MCF 10A (cell line): Measurements from ENCODE around the gene TMEM26. TPM values are rescaled to one million over a fixed set of nuclear protein-coding genes. Genes with fewer than 3 reads are reported as not detected.
A peak's percentile ranks its signal among the peaks of the same experiment; 100 is the strongest.

ENCODE experiments used
- BruUV-seq: library from RNA; stranded (reverse); fragments of 400-500 nt; replicated peaks from 2 replicates; lab custom pipeline; 2021; lab: Mats Ljungman, UMichigan
- CTCF ChIA-PET: fragments of 300-600 bp; sonication (Branson Sonifier 250); formaldehyde crosslinking; extraction: SDS; loops from one replicate; lab custom pipeline; 2021; ENCODE audit warnings: antibody characterized with exemption, inconsistent platforms; lab: Yijun Ruan, JAX
- POLR2A ChIA-PET: fragments of 300-600, 350-650 bp; sonication (Branson Sonifier 250); formaldehyde crosslinking; extraction: SDS; loops from one replicate; lab custom pipeline; 2020; ENCODE audit warnings: antibody characterized with exemption, inconsistent platforms; lab: Yijun Ruan, JAX
- DNase-seq: peaks from one replicate; pipeline ENCODE4 v3.0.0-alpha.2; 2018; ENCODE audit not compliant: unreplicated experiment
- H3K27ac Mint-ChIP-seq: one replicate; pipeline ENCODE4 v1.8.0; 2022; ENCODE audit warnings: mild to moderate bottlenecking, low read depth, mixed read lengths; ENCODE audit not compliant: unreplicated experiment
- H3K27me3 Mint-ChIP-seq: one replicate; pipeline ENCODE4 v1.8.0; 2022; ENCODE audit warnings: mixed read lengths; ENCODE audit not compliant: insufficient read depth, unreplicated experiment
- H3K36me3 Mint-ChIP-seq: one replicate; pipeline ENCODE4 v1.8.0; 2022; ENCODE audit warnings: mild to moderate bottlenecking, moderate library complexity, mixed read lengths; ENCODE audit not compliant: insufficient read depth, unreplicated experiment
- H3K4me1 Mint-ChIP-seq: one replicate; pipeline ENCODE4 v1.8.0; 2022; ENCODE audit warnings: mixed read lengths; ENCODE audit not compliant: insufficient read depth, unreplicated experiment
- H3K4me3 Mint-ChIP-seq: one replicate; pipeline ENCODE4 v1.8.0; 2022; ENCODE audit warnings: mild to moderate bottlenecking, moderate library complexity, mixed read lengths; ENCODE audit not compliant: unreplicated experiment
- H3K9me3 Mint-ChIP-seq: one replicate; pipeline ENCODE4 v1.8.0; 2022; ENCODE audit warnings: mixed read lengths; ENCODE audit not compliant: unreplicated experiment
- intact Hi-C: fragments of 100-400 bp; cut with micrococcal nuclease; formaldehyde crosslinking; loops from 2 replicates; pipeline ENCODE4 v1.14.1; 2022
- total RNA-seq: library from RNA; stranded (reverse); gene quantifications from 2 replicates; pipeline ENCODE4 v1.2.3, GENCODE V29; 2022
- TF ChIP-seq, protein P1 (sequence below): fragments of 200-600 bp; IDR thresholded peaks from one replicate; pipeline ENCODE4 v1.8.0; 2022; ENCODE audit warnings: antibody characterized with exemption, mild to moderate bottlenecking; ENCODE audit not compliant: unreplicated experiment

Gene TMEM26
- total RNA-seq, 1 experiment from 2014 or later: not detected

DNA sequence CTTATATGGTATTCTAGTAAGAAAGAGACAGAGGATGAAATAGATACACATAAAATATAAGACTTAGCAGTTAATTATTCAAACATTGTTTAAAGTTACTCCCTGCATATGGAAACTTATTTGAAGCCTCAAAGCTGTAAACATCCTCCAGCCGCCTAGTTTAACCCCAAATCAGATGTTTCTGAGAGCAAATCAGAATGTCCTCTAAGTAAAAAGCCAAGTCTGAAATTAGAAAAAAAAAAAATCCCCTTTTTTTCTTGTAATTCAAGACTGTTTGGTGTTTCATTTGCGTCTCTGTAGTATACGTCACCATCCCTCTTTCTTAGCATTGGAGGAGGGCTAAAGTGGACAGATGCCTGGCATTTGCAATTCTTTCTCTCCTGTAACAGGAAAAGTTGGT lies 46.4 kb downstream of the TMEM26 start:
- Mint-ChIP-seq H3K27ac (no peak overlapping the region), H3K36me3 (no peaks in the 10 kb centered on the region), H3K4me3 (no peak overlapping the region), H3K9me3 (no peaks in the 10 kb centered on the region), H3K27me3 (no peaks in the 10 kb centered on the region), H3K4me1 (no peaks in the 10 kb centered on the region)
- POLR2A ChIA-PET: interaction anchor here (0.9 to 1.2 kb wide), 2 partner anchors 11 to 662 kb away, joined by 4 read pairs; no protein-coding TSS in a partner anchor
- TF ChIP-seq, protein P1, sequence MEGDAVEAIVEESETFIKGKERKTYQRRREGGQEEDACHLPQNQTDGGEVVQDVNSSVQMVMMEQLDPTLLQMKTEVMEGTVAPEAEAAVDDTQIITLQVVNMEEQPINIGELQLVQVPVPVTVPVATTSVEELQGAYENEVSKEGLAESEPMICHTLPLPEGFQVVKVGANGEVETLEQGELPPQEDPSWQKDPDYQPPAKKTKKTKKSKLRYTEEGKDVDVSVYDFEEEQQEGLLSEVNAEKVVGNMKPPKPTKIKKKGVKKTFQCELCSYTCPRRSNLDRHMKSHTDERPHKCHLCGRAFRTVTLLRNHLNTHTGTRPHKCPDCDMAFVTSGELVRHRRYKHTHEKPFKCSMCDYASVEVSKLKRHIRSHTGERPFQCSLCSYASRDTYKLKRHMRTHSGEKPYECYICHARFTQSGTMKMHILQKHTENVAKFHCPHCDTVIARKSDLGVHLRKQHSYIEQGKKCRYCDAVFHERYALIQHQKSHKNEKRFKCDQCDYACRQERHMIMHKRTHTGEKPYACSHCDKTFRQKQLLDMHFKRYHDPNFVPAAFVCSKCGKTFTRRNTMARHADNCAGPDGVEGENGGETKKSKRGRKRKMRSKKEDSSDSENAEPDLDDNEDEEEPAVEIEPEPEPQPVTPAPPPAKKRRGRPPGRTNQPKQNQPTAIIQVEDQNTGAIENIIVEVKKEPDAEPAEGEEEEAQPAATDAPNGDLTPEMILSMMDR: no peak
- BruUV-seq: no TSS peak
- CTCF ChIA-PET: no interaction called here
- DNase-seq: no peak
- intact Hi-C loops: no loop called here

DNA sequence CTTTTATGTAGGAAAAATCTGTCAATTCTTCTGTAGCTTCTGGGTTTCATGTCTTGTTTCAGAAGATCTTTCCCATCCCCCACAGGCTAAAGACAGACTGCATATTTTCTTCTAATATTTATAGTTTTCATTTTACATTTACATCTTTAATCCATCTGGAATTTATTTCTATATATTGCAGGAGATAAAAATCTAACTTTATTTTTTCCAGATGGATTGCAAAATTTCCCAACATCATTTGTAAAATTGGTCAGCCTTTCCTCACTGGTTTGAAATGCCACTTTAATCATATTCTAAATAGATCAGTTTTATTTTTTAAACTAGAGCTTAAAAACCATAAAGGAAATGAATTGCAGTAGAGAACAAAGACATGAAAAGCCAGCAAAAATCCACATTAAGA lies 46.9 kb downstream of the TMEM26 start:
- ChIA-PET CTCF (no interaction called here), POLR2A (interaction anchor here (0.7 to 0.9 kb wide), 2 partner anchors 18 to 662 kb away, joined by 3 to 4 read pairs; no protein-coding TSS in a partner anchor)
- no peaks in the 10 kb centered on the region for H3K9me3 Mint-ChIP-seq
- no peak for DNase-seq
- H3K27ac Mint-ChIP-seq: no peak overlapping the region
- H3K36me3 Mint-ChIP-seq: no peaks in the 10 kb centered on the region
- no peaks in the 10 kb centered on the region for H3K27me3 Mint-ChIP-seq
- H3K4me1 Mint-ChIP-seq: no peaks in the 10 kb centered on the region
- no peak overlapping the region for H3K4me3 Mint-ChIP-seq
- no TSS peak for BruUV-seq
- TF ChIP-seq, protein P1: no peak
- intact Hi-C loops: no loop called here

DNA sequence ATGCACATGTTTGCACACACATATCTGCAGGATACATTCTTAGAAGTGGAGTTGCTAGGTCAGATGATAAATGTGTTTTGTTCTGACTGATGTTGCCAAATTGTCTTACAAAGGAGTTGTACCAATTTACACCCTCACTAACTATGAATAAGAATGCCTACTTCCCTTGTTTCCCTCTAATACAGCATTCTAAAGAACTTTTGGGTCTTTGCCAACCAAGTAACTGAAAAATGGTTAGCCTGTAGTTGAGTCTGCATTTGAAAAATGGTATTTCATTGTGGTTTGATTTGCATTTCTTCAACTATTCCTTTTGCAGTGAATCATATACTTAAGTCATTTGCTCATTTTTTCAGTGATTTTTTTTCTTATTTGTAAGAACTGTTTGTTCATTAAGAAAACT lies 48.4 kb downstream of the TMEM26 start:
- ChIA-PET CTCF (no interaction called here), POLR2A (no interaction called here)
- no peak overlapping the region for H3K4me3 Mint-ChIP-seq
- H3K27ac Mint-ChIP-seq: no peak overlapping the region
- TF ChIP-seq, protein P1: no peak
- intact Hi-C loops: no loop called here
- no peaks in the 10 kb centered on the region for H3K36me3 Mint-ChIP-seq
- no peaks in the 10 kb centered on the region for H3K27me3 Mint-ChIP-seq
- no peaks in the 10 kb centered on the region for H3K9me3 Mint-ChIP-seq
- BruUV-seq: no TSS peak
- no peaks in the 10 kb centered on the region for H3K4me1 Mint-ChIP-seq
- DNase-seq: peak; percentile 2

DNA sequence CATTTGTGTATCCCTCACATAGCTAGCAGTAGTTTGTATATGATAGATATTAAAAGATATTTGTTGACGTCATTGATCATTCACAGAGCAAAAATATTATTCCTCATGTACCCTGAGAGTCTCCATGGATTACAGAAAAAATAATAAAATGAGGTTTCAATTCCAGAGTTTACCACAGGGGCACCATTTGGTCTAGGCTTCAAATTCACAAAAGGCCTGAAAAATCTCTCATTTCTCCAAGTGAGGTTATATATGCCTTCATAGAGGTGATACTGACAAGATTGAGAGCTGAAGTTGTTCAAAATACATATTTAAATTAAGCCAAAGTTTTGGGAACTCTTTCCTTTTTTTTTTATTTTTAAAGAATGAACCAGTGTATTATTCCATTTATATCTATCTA lies 52.7 kb downstream of the TMEM26 start:
- Mint-ChIP-seq H3K27ac (no peak overlapping the region), H3K4me1 (peaks cover 8% of the 10 kb centered on the region), H3K4me3 (no peak overlapping the region), H3K36me3 (no peaks in the 10 kb centered on the region), H3K9me3 (no peaks in the 10 kb centered on the region), H3K27me3 (no peaks in the 10 kb centered on the region)
- TF ChIP-seq, protein P1: no peak
- CTCF ChIA-PET: interaction anchor here (0.7 to 0.9 kb wide), 2 partner anchors 71 to 116 kb away, joined by 3 to 4 read pairs; no protein-coding TSS in a partner anchor
- DNase-seq: no peak
- intact Hi-C loops: no loop called here
- POLR2A ChIA-PET: no interaction called here
- no TSS peak for BruUV-seq
